ENCODE results near the gene CHCHD3.

CHCHD3 gene

DNA sequence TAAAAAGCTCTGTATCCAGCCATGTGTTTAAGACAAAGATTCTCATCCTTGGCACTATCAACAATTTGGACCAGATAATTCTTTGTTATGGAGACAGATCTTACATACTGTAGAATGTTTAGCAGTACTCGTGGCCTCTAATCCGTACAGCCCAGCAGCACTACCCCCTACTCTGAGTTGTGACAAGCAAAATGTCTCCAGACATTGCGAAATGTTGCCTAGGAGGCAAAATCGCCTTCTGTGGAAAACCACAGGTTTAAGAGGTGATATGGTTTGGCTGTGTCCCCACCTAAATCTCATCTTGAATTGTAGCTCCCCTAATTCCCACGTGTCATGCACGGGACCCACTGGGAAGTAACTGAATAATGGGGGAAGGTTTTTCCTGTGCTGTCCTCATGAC, 186.7 kb downstream of the CHCHD3 start:
- no peak for TF ChIP-seq REST (IDR thresholded peaks at IDR 0.05; ENCODE audit: insufficient read depth in 1 of 2, low read depth in 2 of 2, low read length in 2 of 2)

DNA sequence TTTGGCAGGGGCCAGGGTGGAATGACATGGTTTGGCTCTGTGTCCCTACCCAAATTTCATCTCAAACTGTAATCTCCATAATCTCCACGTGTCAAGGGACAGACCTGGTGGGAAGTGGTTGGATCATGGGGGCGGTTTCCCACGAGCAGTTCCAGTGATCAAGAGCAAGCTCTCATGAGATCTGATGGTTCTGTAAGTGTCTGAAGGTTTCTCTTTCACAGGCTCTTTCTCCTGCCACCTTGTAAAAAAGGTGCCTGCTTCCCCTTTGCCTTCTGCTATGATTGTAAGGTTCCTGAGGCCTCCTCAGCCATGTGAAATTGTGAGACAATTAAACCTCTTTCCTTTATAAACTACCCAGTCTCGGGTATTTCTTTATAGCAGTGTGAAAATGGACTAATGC, 188.3 kb downstream of the CHCHD3 start:
- no peak for TF ChIP-seq REST (IDR thresholded peaks at IDR 0.05; ENCODE audit: insufficient read depth in 1 of 2, low read depth in 2 of 2, low read length in 2 of 2)
- no peak for TF ChIP-seq SIN3A (IDR thresholded peaks at IDR 0.05; ENCODE audit: borderline replicate concordance, insufficient read depth, low read length)
- no peak for TF ChIP-seq POLR2AphosphoS5 (IDR thresholded peaks at IDR 0.05; ENCODE audit: low read depth, low read length)
- TF ChIP-seq FOXP2 (optimal IDR thresholded peaks at IDR 0.05; ENCODE audit: borderline replicate concordance, extremely low read depth, extremely low read length, insufficient read depth), result no peak
- TF ChIP-seq TAF1 (IDR thresholded peaks at IDR 0.05; ENCODE audit: borderline replicate concordance, insufficient read depth, low read length), result no peak

GRCh38 chr7:132891554-132891953, 190.3 kb downstream of the CHCHD3 start:
- TF ChIP-seq POLR2AphosphoS5 (IDR thresholded peaks at IDR 0.05; ENCODE audit: low read depth, low read length) (no peak), REST (IDR thresholded peaks at IDR 0.05; ENCODE audit: insufficient read depth in 1 of 2, low read depth in 2 of 2, low read length in 2 of 2) (no peak), TAF1 (IDR thresholded peaks at IDR 0.05; ENCODE audit: borderline replicate concordance, insufficient read depth, low read length) (no peak), SIN3A (IDR thresholded peaks at IDR 0.05; ENCODE audit: borderline replicate concordance, insufficient read depth, low read length) (no peak), FOXP2 (optimal IDR thresholded peaks at IDR 0.05; ENCODE audit: borderline replicate concordance, extremely low read depth, extremely low read length, insufficient read depth) (no peak)

DNA sequence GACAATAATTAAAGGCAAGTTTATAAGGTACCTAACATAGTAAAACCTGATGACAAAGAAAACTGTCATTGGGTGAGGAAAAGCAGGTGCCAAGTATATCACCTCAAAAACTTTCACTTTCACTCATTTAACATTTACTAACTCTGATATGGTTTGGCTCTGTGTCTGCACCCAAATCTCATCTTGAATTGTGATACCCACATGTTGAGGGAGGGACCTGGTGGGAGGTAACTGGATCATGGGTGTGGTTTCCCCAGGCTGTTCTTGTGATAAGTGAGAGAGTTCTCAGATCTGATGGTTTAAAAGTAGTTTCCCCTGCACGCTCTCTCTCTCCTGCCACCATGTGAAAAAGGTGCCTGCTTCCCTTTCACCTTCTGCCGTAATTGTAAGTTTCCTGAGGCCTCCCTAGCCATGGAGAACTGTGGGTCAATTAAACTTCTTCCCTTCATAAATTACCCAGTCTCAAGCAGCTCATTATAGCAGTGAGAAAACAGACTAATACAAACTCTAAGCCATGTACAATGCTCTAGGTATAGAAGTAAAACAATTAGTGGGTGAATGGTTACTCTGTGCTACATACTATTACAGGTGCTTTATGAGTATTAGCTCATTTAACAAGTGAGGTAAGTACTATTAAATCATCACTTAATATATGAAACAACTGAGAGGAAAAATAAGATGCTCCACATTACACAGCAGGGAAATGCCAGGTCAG, 199.0 kb downstream of the CHCHD3 start:
- TF ChIP-seq REST (IDR thresholded peaks at IDR 0.05; ENCODE audit: insufficient read depth in 1 of 2, low read depth in 2 of 2, low read length in 2 of 2) (no peak), SIN3A (IDR thresholded peaks at IDR 0.05; ENCODE audit: borderline replicate concordance, insufficient read depth, low read length) (no peak), POLR2AphosphoS5 (IDR thresholded peaks at IDR 0.05; ENCODE audit: low read depth, low read length) (no peak), TAF1 (IDR thresholded peaks at IDR 0.05; ENCODE audit: borderline replicate concordance, insufficient read depth, low read length) (no peak), FOXP2 (optimal IDR thresholded peaks at IDR 0.05; ENCODE audit: borderline replicate concordance, extremely low read depth, extremely low read length, insufficient read depth) (no peak)

GRCh38 chr7:132881317-132881716, 200.6 kb downstream of the CHCHD3 start:
- TF ChIP-seq TAF1 (IDR thresholded peaks at IDR 0.05; ENCODE audit: borderline replicate concordance, insufficient read depth, low read length) (no peak), FOXP2 (optimal IDR thresholded peaks at IDR 0.05; ENCODE audit: borderline replicate concordance, extremely low read depth, extremely low read length, insufficient read depth) (no peak), SIN3A (IDR thresholded peaks at IDR 0.05; ENCODE audit: borderline replicate concordance, insufficient read depth, low read length) (no peak), REST (IDR thresholded peaks at IDR 0.05; ENCODE audit: insufficient read depth in 1 of 2, low read depth in 2 of 2, low read length in 2 of 2) (no peak), POLR2AphosphoS5 (IDR thresholded peaks at IDR 0.05; ENCODE audit: low read depth, low read length) (no peak)
